Peyer's patch (tissue), 4 donors: ENCODE measurements around the gene PRAMEF10. TPM values are rescaled to one million over a fixed set of nuclear protein-coding genes. Genes with fewer than 3 reads are reported as not detected.
"Not testable (repeated sequence)": the region's sequence is repeated elsewhere in the genome, so short reads cannot be mapped to it uniquely, and the experiment has no call there.

Experiments
- DNase-seq, 3 donors: peaks; one replicate each; pipeline ENCODE4 v3.0.0-alpha.2; 2017 to 2019
- H3K27ac ChIP-seq, 4 donors: fragments of 200-600 bp; sonication (generic); one replicate each; pipeline ENCODE4 v1.5.1; 2016 to 2019
- H3K27me3 ChIP-seq, 2 donors: fragments of 200-600 bp; sonication (generic); one replicate each; pipeline ENCODE4 v1.5.1; 2019
- H3K36me3 ChIP-seq, 3 donors: fragments of 200-600 bp; sonication (generic); one replicate each; pipeline ENCODE4 v1.5.1; 2016 to 2019
- H3K4me1 ChIP-seq, 4 donors: fragments of 200-600 bp; sonication (generic); one replicate each; pipeline ENCODE4 v1.5.1; 2016 to 2019
- H3K4me3 ChIP-seq, 4 donors: fragments of 200-600 bp; sonication (generic); 1 replicate in 3 of 4; 2 replicates in 1 of 4; pipeline ENCODE4 v1.5.1; 2016 to 2019; ENCODE audit warnings: mild to moderate bottlenecking in 1 of 4
- H3K9me3 ChIP-seq, 4 donors: fragments of 200-600 bp; sonication (generic); one replicate each; pipeline ENCODE4 v1.5.1; 2016 to 2019; ENCODE audit warnings: mild to moderate bottlenecking in 1 of 4
- CTCF ChIP-seq, 6 experiments: fragments of 450-650 bp in 4 of 6; fragments of 200-600 bp in 2 of 6; sonication (generic) in 1 of 6; IDR thresholded peaks; one replicate each; pipeline ENCODE4 v1.5.1; 2017 to 2019; ENCODE audit warnings: antibody characterized with exemption in 6 of 6, mild to moderate bottlenecking in 3 of 6, moderate library complexity in 1 of 6
- POLR2A ChIP-seq, 2 donors: fragments of 450-650 bp; IDR thresholded peaks; one replicate each; pipeline ENCODE4 v1.5.1; 2017; ENCODE audit warnings: antibody characterized with exemption in 2 of 2, mild to moderate bottlenecking in 2 of 2, moderate library complexity in 2 of 2
- small RNA-seq, 2 donors: library from RNA; depleted of rRNA; stranded (forward); fragments of <200 nt; gene quantifications; one replicate each; pipeline ENCODE3, GENCODE V24; 2016
- total RNA-seq, 4 donors: library from RNA; depleted of rRNA; stranded (reverse); fragments of >200 nt; gene quantifications; one replicate each; pipeline ENCODE4 v1.1.0, GENCODE V29; 2016

PRAMEF10 gene
- total RNA-seq, 4 donors from 2014 or later = not detected

- H3K27me3 ChIP-seq = no peaks in the 10 kb centered on the region
- TF ChIP-seq CTCF (IDR thresholded peaks at IDR 0.05) (no peak), POLR2A (IDR thresholded peaks at IDR 0.05) (no peak)
- no peak for DNase-seq
- H3K4me1 ChIP-seq = no peaks in the 10 kb centered on the region
- no peak overlapping the region for H3K27ac ChIP-seq
- no peaks in the 10 kb centered on the region for H3K9me3 ChIP-seq
- H3K4me3 ChIP-seq = no peak overlapping the region
- H3K36me3 ChIP-seq = no peaks in the 10 kb centered on the region
Observed at GRCh38 chr1:12851779-12852178, 46.3 kb downstream of the PRAMEF10 start.

- H3K9me3 ChIP-seq, DNase-seq, H3K4me3 ChIP-seq, H3K36me3 ChIP-seq, H3K27ac ChIP-seq, H3K27me3 ChIP-seq, H3K4me1 ChIP-seq: not testable (repeated sequence)
Observed at GRCh38 chr1:12848620-12849019, 49.5 kb downstream of the PRAMEF10 start, which contains the start of gene HNRNPCL1. Gene HNRNPCL1 (minus strand): TSS chr1:12848720. CDS start chr1:12848289, 431 bp downstream.

Small RNAs within 50 kb of the gene (small RNA-seq; reads per million reads assigned to genes)
- 0 reads per million in 2 donors for gene RNU6-1072P

Other genes starting within 250 kb of the PRAMEF10 start
- not detected for gene AADACL3, start 182.2 kb downstream of the PRAMEF10 start, total RNA-seq
- not detected for gene CFAP107, start 152.1 kb downstream of the PRAMEF10 start, total RNA-seq
- not detected for gene PRAMEF12, start 124.5 kb downstream of the PRAMEF10 start, total RNA-seq
- not detected for gene PRAMEF1, start 106.9 kb downstream of the PRAMEF10 start, total RNA-seq
- not detected for gene PRAMEF11, start 66.9 kb downstream of the PRAMEF10 start, total RNA-seq
- not detected for gene HNRNPCL1, start 49.5 kb downstream of the PRAMEF10 start, total RNA-seq
- gene PRAMEF2, start 41.2 kb downstream of the PRAMEF10 start, total RNA-seq = not detected
- gene PRAMEF4, start 12.1 kb downstream of the PRAMEF10 start, total RNA-seq = not detected
- not detected for gene PRAMEF7, start 18.3 kb upstream of the PRAMEF10 start, total RNA-seq
- not detected for gene PRAMEF6, start 49.3 kb upstream of the PRAMEF10 start, total RNA-seq
- gene PRAMEF27, start 158.3 kb upstream of the PRAMEF10 start, total RNA-seq = not detected
- not detected for gene HNRNPCL3, start 162.5 kb upstream of the PRAMEF10 start, total RNA-seq
- not detected for gene PRAMEF25, start 172.5 kb upstream of the PRAMEF10 start, total RNA-seq
- not detected for gene HNRNPCL2, start 218.6 kb upstream of the PRAMEF10 start, total RNA-seq